ENCODE results near the gene SLC22A1.

SLC22A1 gene

DNA sequence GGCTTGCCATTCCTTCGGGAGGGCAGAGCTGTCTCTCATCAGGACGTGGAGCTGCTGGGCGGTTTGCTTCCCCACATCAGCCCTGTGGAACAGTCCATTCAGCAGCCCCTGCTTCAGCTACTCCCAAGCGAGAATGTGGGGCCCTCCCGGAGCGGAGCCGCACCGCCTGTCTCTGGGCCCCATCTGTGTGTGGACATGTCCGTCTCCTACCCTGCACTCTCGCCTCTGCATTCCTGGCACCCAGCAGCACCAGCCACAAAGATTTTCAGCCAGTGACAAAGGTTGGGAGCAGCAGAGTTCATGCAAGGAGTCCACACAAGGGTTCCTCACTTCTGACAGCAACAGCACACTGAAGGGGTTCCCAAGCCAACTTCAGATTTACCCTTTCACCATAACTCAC, 29.0 kb upstream of the SLC22A1 start:
- peaks cover 5 to 17% of the 10 kb centered on the region in 2 donors for H3K4me1 ChIP-seq (ENCODE audit: control insufficient read depth in 2 of 2, insufficient read depth in 2 of 2, low read length in 2 of 2)
- H3K36me3 ChIP-seq (ENCODE audit: control insufficient read depth in 2 of 2, insufficient read depth in 2 of 2, low read length in 2 of 2) = peaks cover 73 to 74% of the 10 kb centered on the region in 2 donors
- H3K4me3 ChIP-seq (ENCODE audit: low read length in 2 of 2) = no peak overlapping the region
- H3K27me3 ChIP-seq (ENCODE audit: control insufficient read depth in 2 of 2, insufficient read depth in 2 of 2, low read length in 2 of 2) = no peaks in the 10 kb centered on the region
- H3K9ac ChIP-seq (ENCODE audit: low read depth in 1 of 2, low read length in 2 of 2) = no peak overlapping the region
- H3K9me3 ChIP-seq (ENCODE audit: control insufficient read depth in 2 of 2, low read length in 2 of 2) = no peaks in the 10 kb centered on the region
- no peak overlapping the region for H3K27ac ChIP-seq (ENCODE audit: low read depth in 2 of 2, low read length in 2 of 2)

DNA sequence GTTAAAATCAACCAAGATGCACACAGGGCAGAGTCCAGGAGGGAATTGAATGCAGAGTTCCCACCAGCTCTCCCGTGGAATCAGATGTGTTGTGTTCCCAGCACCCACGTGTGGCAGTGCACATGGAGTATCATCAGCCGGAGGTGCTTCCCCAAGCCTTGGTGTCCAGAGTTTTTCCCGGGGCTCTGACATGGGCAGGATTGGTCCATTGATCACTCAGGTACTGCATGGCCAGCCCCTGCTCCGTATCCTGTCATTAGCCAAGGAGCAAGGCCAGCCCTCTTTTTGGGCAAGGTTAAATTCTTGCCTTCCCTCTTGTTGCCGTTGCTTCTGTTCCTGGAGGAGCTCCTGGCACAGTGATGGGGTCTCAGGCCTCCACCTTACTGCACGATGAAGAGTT, 28.6 kb upstream of the SLC22A1 start:
- Histone ChIP-seq H3K36me3 (ENCODE audit: control insufficient read depth in 2 of 2, insufficient read depth in 2 of 2, low read length in 2 of 2) (peaks cover 74 to 75% of the 10 kb centered on the region in 2 donors), H3K27me3 (ENCODE audit: control insufficient read depth in 2 of 2, insufficient read depth in 2 of 2, low read length in 2 of 2) (no peaks in the 10 kb centered on the region), H3K4me3 (ENCODE audit: low read length in 2 of 2) (no peak overlapping the region), H3K27ac (ENCODE audit: low read depth in 2 of 2, low read length in 2 of 2) (no peak overlapping the region), H3K4me1 (ENCODE audit: control insufficient read depth in 2 of 2, insufficient read depth in 2 of 2, low read length in 2 of 2) (peaks cover 5 to 17% of the 10 kb centered on the region in 2 donors), H3K9me3 (ENCODE audit: control insufficient read depth in 2 of 2, low read length in 2 of 2) (no peaks in the 10 kb centered on the region), H3K9ac (ENCODE audit: low read depth in 1 of 2, low read length in 2 of 2) (no peak overlapping the region)

DNA sequence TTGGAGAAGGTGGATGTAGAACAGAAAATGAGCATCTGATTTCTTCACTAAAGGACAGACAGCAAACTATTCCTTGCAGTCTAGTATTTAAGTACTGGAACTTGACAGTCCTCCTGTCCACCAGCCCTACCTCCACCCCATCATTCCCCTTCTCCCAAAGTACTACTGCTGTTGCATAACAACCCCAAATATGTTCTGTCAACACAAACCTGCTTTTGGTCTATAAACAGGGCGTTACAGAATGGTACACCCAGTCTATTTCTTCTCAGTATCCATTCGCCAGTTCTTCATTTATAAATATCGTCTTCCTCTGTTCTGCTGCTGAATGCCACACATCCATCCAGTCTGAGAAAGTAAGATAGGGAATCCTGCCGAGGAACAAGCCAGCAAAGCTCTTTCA, 27.7 kb upstream of the SLC22A1 start:
- Histone ChIP-seq H3K27me3 (ENCODE audit: control insufficient read depth in 2 of 2, insufficient read depth in 2 of 2, low read length in 2 of 2) (no peaks in the 10 kb centered on the region), H3K36me3 (ENCODE audit: control insufficient read depth in 2 of 2, insufficient read depth in 2 of 2, low read length in 2 of 2) (peaks cover 71 to 78% of the 10 kb centered on the region in 2 donors), H3K4me1 (ENCODE audit: control insufficient read depth in 2 of 2, insufficient read depth in 2 of 2, low read length in 2 of 2) (peaks cover 5 to 17% of the 10 kb centered on the region in 2 donors), H3K9me3 (ENCODE audit: control insufficient read depth in 2 of 2, low read length in 2 of 2) (no peaks in the 10 kb centered on the region), H3K27ac (ENCODE audit: low read depth in 2 of 2, low read length in 2 of 2) (no peak overlapping the region), H3K9ac (ENCODE audit: low read depth in 1 of 2, low read length in 2 of 2) (no peak overlapping the region), H3K4me3 (ENCODE audit: low read length in 2 of 2) (no peak overlapping the region)

DNA sequence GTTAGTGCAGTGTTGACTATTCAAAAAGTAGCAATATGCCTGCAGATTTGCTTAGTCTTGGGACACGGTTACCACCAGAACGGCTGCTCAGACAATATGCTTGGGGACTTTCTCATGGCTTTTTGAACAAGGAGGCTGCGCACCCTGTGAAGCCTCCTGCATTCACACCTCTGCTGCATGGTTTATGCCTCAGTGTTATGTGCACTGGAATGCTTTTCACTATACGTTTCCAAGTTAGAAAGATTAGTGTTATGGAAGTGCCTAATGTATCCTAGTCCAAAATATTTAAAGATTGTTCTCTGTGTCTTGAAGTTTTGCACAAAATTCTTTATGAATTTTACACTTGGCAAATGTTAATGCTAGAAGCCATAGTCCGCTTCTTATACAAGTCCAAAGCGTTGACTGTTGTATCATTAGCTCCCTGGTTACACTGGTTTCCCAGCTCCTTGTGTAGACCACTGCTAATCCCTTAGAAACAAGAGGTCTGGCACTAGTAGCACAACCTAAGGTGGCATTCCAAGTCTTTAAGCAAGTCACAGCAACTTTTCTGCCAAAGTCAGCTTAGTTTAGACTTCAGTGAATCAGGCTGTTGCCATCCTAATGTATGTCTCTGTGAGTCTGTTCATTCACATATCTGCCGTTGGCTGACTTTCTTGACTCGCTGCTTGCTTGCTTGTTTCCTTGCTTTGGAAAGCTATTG, 26.3 kb upstream of the SLC22A1 start:
- Histone ChIP-seq H3K9ac (ENCODE audit: low read depth in 1 of 2, low read length in 2 of 2) (no peak overlapping the region), H3K9me3 (ENCODE audit: control insufficient read depth in 2 of 2, low read length in 2 of 2) (no peaks in the 10 kb centered on the region), H3K4me3 (ENCODE audit: low read length in 2 of 2) (no peak overlapping the region), H3K36me3 (ENCODE audit: control insufficient read depth in 2 of 2, insufficient read depth in 2 of 2, low read length in 2 of 2) (peaks cover 65 to 67% of the 10 kb centered on the region in 2 donors), H3K27me3 (ENCODE audit: control insufficient read depth in 2 of 2, insufficient read depth in 2 of 2, low read length in 2 of 2) (no peaks in the 10 kb centered on the region), H3K4me1 (ENCODE audit: control insufficient read depth in 2 of 2, insufficient read depth in 2 of 2, low read length in 2 of 2) (peaks cover 5 to 9% of the 10 kb centered on the region in 2 donors), H3K27ac (ENCODE audit: low read depth in 2 of 2, low read length in 2 of 2) (no peak overlapping the region)

DNA sequence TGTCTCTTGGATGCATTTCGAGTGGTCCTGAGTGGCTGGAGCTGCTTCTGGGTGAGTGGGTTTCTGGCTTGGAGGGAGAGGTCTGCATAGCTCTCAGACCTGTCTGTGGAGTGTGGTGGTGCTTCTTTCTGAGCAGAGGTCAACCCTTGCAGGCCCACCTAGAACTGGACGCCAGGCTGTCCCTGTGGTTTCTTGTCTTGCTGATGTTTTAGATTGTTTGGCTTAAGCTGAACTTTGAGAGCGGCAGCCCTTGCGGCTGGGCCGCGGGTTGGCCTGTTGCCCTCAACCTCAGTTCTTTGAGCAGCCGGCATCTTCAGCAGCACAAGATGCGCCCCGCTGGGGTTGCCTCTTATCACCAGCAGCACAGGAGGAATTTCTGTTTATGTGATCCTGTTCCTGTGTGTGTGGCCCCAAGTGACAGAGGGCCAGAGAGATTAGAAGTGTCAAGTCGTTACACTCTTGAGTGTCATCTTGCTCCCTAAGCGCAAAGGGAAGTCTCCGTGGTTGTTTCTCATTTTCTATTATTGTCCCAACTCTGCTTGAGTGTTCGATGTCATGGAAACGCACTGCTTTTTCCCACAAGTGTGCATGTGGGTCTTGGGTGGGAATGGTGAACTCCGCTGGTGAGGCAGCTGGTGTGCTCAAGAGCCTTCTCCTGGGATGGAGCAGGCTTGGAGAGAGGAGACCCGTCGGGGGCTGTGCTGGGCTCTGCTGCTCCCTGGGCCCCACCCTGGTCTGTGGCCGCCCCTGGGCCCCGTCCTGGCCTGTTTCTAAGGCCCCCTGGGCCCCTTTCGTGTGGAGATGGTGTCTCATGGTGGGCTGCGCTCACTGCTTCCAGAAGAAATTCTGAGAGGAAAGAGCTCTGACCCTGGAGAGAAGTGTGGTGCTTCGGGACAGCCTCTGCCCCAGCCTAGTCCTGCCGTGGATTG, 20.1 kb upstream of the SLC22A1 start:
- H3K27ac ChIP-seq (ENCODE audit: low read depth in 2 of 2, low read length in 2 of 2) = no peak overlapping the region
- H3K9ac ChIP-seq (ENCODE audit: low read depth in 1 of 2, low read length in 2 of 2) = no peak overlapping the region
- H3K27me3 ChIP-seq (ENCODE audit: control insufficient read depth in 2 of 2, insufficient read depth in 2 of 2, low read length in 2 of 2) = no peaks in the 10 kb centered on the region
- no peaks in the 10 kb centered on the region for H3K9me3 ChIP-seq (ENCODE audit: control insufficient read depth in 2 of 2, low read length in 2 of 2)
- H3K4me1 ChIP-seq (ENCODE audit: control insufficient read depth in 2 of 2, insufficient read depth in 2 of 2, low read length in 2 of 2) = no peaks in the 10 kb centered on the region
- no peak overlapping the region for H3K4me3 ChIP-seq (ENCODE audit: low read length in 2 of 2)
- peaks cover 54 to 60% of the 10 kb centered on the region in 2 donors for H3K36me3 ChIP-seq (ENCODE audit: control insufficient read depth in 2 of 2, insufficient read depth in 2 of 2, low read length in 2 of 2)

DNA sequence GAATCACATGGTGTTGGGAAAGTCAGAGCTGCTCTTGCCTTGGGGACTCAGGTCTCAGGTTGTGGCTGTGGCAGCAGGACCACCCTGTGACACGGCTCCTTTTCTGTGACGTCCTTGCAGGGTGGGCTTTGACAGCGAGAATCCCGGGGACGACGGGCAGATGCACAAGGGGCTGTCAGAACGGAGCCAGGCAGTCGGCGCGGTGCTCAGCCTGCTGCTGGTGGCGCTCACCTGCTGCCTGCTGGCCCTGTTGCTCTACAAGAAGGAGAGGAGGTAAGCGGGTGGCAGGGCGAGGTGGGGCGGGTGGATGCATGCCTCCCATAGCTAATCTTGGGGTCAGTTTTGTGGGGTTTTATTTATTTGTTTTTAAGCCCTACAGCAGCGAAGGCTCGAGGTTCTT, 19.2 kb upstream of the SLC22A1 start:
- H3K27me3 ChIP-seq (ENCODE audit: control insufficient read depth in 2 of 2, insufficient read depth in 2 of 2, low read length in 2 of 2) = no peaks in the 10 kb centered on the region
- no peak overlapping the region for H3K9ac ChIP-seq (ENCODE audit: low read depth in 1 of 2, low read length in 2 of 2)
- H3K4me3 ChIP-seq (ENCODE audit: low read length in 2 of 2) = no peak overlapping the region
- no peak overlapping the region for H3K27ac ChIP-seq (ENCODE audit: low read depth in 2 of 2, low read length in 2 of 2)
- no peaks in the 10 kb centered on the region for H3K4me1 ChIP-seq (ENCODE audit: control insufficient read depth in 2 of 2, insufficient read depth in 2 of 2, low read length in 2 of 2)
- H3K36me3 ChIP-seq (ENCODE audit: control insufficient read depth in 2 of 2, insufficient read depth in 2 of 2, low read length in 2 of 2) = peaks cover 52 to 58% of the 10 kb centered on the region in 2 donors
- H3K9me3 ChIP-seq (ENCODE audit: control insufficient read depth in 2 of 2, low read length in 2 of 2) = no peaks in the 10 kb centered on the region

DNA sequence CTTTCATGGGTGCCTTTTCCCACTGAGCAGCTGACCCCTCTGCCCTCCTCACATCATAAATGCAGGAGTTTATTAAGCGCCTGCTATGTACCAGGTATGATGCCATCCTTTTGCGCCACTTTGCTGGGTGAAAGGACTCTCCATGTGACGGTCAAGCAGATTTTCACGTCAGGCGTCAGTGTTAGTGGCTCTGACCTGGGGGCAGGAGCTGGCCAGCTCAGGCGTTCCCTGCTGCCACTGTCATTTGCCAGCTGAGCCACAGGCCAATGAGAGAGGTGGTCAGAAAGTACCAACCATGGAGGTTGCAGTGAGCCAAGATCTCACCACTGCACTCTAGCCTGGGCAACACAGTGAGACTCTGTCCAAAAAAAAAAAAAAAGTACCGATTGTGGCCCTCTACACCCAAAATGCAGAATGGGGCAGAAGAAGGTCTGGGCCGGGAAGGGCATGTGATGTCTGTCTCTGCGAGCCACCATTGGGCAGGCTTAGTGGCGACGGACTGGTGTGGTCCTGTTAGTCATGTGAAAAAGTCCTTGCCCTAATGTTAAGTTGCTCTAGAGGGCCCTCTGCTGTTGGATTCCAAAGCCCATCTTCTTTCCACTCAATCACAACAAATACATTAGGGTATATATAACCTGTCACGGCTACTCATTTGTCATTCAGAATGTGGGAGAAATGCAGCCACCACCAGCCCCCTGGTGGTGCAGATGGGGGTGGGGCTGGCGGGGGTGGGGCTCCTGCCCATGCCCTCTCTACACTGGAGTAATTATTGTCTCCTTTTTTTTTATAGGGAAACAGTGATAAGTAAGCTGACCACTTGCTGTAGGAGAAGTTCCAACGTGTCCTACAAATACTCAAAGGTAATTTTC, 18.4 kb upstream of the SLC22A1 start:
- Histone ChIP-seq H3K9me3 (ENCODE audit: control insufficient read depth in 2 of 2, low read length in 2 of 2) (no peaks in the 10 kb centered on the region), H3K9ac (ENCODE audit: low read depth in 1 of 2, low read length in 2 of 2) (no peak overlapping the region), H3K27ac (ENCODE audit: low read depth in 2 of 2, low read length in 2 of 2) (no peak overlapping the region), H3K27me3 (ENCODE audit: control insufficient read depth in 2 of 2, insufficient read depth in 2 of 2, low read length in 2 of 2) (no peaks in the 10 kb centered on the region), H3K4me1 (ENCODE audit: control insufficient read depth in 2 of 2, insufficient read depth in 2 of 2, low read length in 2 of 2) (no peaks in the 10 kb centered on the region), H3K4me3 (ENCODE audit: low read length in 2 of 2) (no peak overlapping the region), H3K36me3 (ENCODE audit: control insufficient read depth in 2 of 2, insufficient read depth in 2 of 2, low read length in 2 of 2) (peaks cover 49 to 50% of the 10 kb centered on the region in 2 donors)

DNA sequence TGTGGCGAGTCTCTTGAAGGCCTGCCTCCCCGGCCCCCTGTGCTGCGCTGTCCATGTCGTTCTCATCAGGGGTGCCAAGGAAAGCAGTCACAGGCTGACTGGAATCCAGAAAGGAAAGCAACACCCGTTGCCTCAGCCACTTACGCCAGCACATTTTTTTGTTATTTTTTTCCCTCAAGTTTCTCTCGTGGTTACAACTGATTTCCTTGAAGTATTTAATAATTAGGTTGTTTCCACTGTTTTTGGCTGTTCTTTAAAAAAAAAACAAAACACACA, 17.9 kb upstream of the SLC22A1 start:
- Histone ChIP-seq H3K27ac (ENCODE audit: low read depth in 2 of 2, low read length in 2 of 2) (no peak overlapping the region), H3K9me3 (ENCODE audit: control insufficient read depth in 2 of 2, low read length in 2 of 2) (no peaks in the 10 kb centered on the region), H3K27me3 (ENCODE audit: control insufficient read depth in 2 of 2, insufficient read depth in 2 of 2, low read length in 2 of 2) (no peaks in the 10 kb centered on the region), H3K4me3 (ENCODE audit: low read length in 2 of 2) (no peak overlapping the region), H3K4me1 (ENCODE audit: control insufficient read depth in 2 of 2, insufficient read depth in 2 of 2, low read length in 2 of 2) (no peaks in the 10 kb centered on the region), H3K9ac (ENCODE audit: low read depth in 1 of 2, low read length in 2 of 2) (no peak overlapping the region), H3K36me3 (ENCODE audit: control insufficient read depth in 2 of 2, insufficient read depth in 2 of 2, low read length in 2 of 2) (peaks cover 44 to 48% of the 10 kb centered on the region in 2 donors)

DNA sequence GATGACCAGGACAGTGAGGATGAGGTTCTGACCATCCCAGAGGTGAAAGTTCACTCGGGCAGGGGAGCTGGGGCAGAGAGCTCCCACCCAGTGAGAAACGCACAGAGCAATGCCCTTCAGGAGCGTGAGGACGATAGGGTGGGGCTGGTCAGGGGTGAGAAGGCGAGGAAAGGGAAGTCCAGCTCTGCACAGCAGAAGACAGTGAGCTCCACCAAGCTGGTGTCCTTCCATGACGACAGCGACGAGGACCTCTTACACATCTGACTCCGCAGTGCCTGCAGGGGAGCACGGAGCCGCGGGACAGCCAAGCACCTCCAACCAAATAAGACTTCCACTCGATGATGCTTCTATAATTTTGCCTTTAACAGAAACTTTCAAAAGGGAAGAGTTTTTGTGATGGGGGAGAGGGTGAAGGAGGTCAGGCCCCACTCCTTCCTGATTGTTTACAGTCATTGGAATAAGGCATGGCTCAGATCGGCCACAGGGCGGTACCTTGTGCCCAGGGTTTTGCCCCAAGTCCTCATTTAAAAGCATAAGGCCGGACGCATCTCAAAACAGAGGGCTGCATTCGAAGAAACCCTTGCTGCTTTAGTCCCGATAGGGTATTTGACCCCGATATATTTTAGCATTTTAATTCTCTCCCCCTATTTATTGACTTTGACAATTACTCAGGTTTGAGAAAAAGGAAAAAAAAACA, 16.6 kb upstream of the SLC22A1 start:
- Histone ChIP-seq H3K27me3 (ENCODE audit: control insufficient read depth in 2 of 2, insufficient read depth in 2 of 2, low read length in 2 of 2) (no peaks in the 10 kb centered on the region), H3K9me3 (ENCODE audit: control insufficient read depth in 2 of 2, low read length in 2 of 2) (no peaks in the 10 kb centered on the region), H3K4me1 (ENCODE audit: control insufficient read depth in 2 of 2, insufficient read depth in 2 of 2, low read length in 2 of 2) (no peaks in the 10 kb centered on the region), H3K4me3 (ENCODE audit: low read length in 2 of 2) (no peak overlapping the region), H3K9ac (ENCODE audit: low read depth in 1 of 2, low read length in 2 of 2) (no peak overlapping the region), H3K27ac (ENCODE audit: low read depth in 2 of 2, low read length in 2 of 2) (no peak overlapping the region), H3K36me3 (ENCODE audit: control insufficient read depth in 2 of 2, insufficient read depth in 2 of 2, low read length in 2 of 2) (peaks cover 43 to 44% of the 10 kb centered on the region in 2 donors)
